Lung (tissue), 12 donors: ENCODE data around the gene ZNF813. TPM values are rescaled to one million over a fixed set of nuclear protein-coding genes. Genes with fewer than 3 reads are reported as not detected.

Experiments used
- ATAC-seq: fragments of 200-7000 bp; cut with Tn5 transposase; one replicate; pipeline ENCODE4 v1.9.1; 2020; ENCODE audit warnings: moderate number of reproducible peaks; ENCODE audit not compliant: insufficient read depth, low FRiP score
- DNase-seq, 3 donors: peaks; one replicate each; pipeline ENCODE4 v3.0.0-alpha.2; 2013 to 2017
- H3K27ac ChIP-seq, 2 donors: one replicate each; pipeline ENCODE4 v1.5.1; 2013; ENCODE audit warnings: mild to moderate bottlenecking in 2 of 2, moderate library complexity in 2 of 2, control low read depth in 1 of 2, inconsistent platforms in 1 of 2, low read depth in 1 of 2, low read length in 1 of 2
- H3K27me3 ChIP-seq, 3 donors: one replicate each; pipeline ENCODE4 v1.5.1; 2013; ENCODE audit warnings: low read length in 2 of 3; ENCODE audit not compliant: control insufficient read depth in 3 of 3, insufficient read depth in 3 of 3
- H3K36me3 ChIP-seq, 4 donors: one replicate each; pipeline ENCODE4 v1.5.1; 2013; ENCODE audit warnings: low read length in 4 of 4, mild to moderate bottlenecking in 1 of 4, moderate library complexity in 1 of 4; ENCODE audit not compliant: control insufficient read depth in 4 of 4, insufficient read depth in 4 of 4
- H3K4me1 ChIP-seq, 5 donors: one replicate each; pipeline ENCODE4 v1.5.1; 2013; ENCODE audit warnings: low read length in 5 of 5, mild to moderate bottlenecking in 2 of 5, moderate library complexity in 1 of 5; ENCODE audit not compliant: control insufficient read depth in 5 of 5, insufficient read depth in 5 of 5
- H3K4me3 ChIP-seq: one replicate; pipeline ENCODE4 v1.5.1; 2013; ENCODE audit warnings: mild to moderate bottlenecking, control low read depth, moderate library complexity
- H3K9ac ChIP-seq, 2 donors: one replicate each; pipeline ENCODE4 v1.5.1; 2013; ENCODE audit warnings: low read length in 2 of 2, control low read depth in 1 of 2; ENCODE audit not compliant: insufficient read depth in 1 of 2
- H3K9me3 ChIP-seq, 4 donors: one replicate each; pipeline ENCODE4 v1.5.1; 2013; ENCODE audit warnings: low read length in 3 of 4, mild to moderate bottlenecking in 1 of 4, moderate library complexity in 1 of 4; ENCODE audit not compliant: control insufficient read depth in 4 of 4, insufficient read depth in 3 of 4
- WGBS, 2 donors: extraction: QIAGEN DNeasy Blood & Tissue Kit; methylation state at CpG; one replicate each; pipeline ENCODE4 v1.1.7; 2013; 5-methylcytosine and 5-hydroxymethylcytosine counted together
- polyA plus RNA-seq, 2 donors: library from polyadenylated mRNA; stranded (reverse); fragments of 200-250 nt; gene quantifications; one replicate each; pipeline ENCODE4 v1.2.1, GENCODE V29; 2013
- total RNA-seq, 2 donors: library from RNA; depleted of rRNA in 1 of 2; stranded (reverse); fragments of >200 nt in 1 of 2; gene quantifications; one replicate each; pipeline ENCODE4 v1.2.1, GENCODE V29; 2014 to 2021
- TF ChIP-seq, protein P1 (sequence below): IDR thresholded peaks from 2 replicates; pipeline ENCODE4 v1.5.1; 2012; ENCODE audit warnings: mild to moderate bottlenecking; ENCODE audit errors: control extremely low read depth, extremely low read depth
- donor health status: control.
- donor health status: control.
- donor health status: Bipolar disorder and iron deficiency.
- donor health status: healthy.
- donor health status: DM: yes; HTN: yes; CAD: no.

Gene ZNF813
- total and polyA plus RNA-seq, 4 donors: 1.2 to 5.3 (median 2.0) TPM

DNA sequence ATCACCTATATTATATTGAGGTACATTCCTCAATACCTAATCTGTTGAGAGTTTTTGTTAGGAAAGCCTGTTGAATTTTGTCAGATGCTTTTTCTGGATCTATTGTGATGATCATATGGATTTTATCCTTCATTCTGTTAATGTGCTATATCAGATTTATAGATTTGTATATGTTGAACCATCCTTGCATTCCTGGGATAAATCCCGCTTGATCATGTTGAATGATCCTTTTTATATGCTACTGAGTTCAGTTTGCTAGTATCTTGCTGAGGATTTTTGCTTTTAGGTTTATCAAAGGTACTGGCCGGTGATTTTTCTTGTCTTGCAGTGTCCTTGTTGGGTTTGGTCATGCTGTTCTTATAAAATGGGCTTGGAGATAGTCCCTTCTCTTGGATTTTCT lies 58.4 kb downstream of the ZNF813 start:
- Histone ChIP-seq H3K27me3 (no peaks in the 10 kb centered on the region), H3K27ac (no peak overlapping the region), H3K4me3 (no peak overlapping the region), H3K36me3 (peaks cover 0 to 2% (median 0%) of the 10 kb centered on the region in 4 donors), H3K9me3 (peaks cover 0 to 4% (median 1%) of the 10 kb centered on the region in 4 donors), H3K9ac (no peak overlapping the region), H3K4me1 (peaks cover 0 to 10% (median 5%) of the 10 kb centered on the region in 5 donors)
- no peak for ATAC-seq
- DNase-seq: no peak
- WGBS, 2 donors: 98 to 99% methylated on average over 2 of the region's 2 CpGs
- TF ChIP-seq, protein P1, sequence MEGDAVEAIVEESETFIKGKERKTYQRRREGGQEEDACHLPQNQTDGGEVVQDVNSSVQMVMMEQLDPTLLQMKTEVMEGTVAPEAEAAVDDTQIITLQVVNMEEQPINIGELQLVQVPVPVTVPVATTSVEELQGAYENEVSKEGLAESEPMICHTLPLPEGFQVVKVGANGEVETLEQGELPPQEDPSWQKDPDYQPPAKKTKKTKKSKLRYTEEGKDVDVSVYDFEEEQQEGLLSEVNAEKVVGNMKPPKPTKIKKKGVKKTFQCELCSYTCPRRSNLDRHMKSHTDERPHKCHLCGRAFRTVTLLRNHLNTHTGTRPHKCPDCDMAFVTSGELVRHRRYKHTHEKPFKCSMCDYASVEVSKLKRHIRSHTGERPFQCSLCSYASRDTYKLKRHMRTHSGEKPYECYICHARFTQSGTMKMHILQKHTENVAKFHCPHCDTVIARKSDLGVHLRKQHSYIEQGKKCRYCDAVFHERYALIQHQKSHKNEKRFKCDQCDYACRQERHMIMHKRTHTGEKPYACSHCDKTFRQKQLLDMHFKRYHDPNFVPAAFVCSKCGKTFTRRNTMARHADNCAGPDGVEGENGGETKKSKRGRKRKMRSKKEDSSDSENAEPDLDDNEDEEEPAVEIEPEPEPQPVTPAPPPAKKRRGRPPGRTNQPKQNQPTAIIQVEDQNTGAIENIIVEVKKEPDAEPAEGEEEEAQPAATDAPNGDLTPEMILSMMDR: no peak

DNA sequence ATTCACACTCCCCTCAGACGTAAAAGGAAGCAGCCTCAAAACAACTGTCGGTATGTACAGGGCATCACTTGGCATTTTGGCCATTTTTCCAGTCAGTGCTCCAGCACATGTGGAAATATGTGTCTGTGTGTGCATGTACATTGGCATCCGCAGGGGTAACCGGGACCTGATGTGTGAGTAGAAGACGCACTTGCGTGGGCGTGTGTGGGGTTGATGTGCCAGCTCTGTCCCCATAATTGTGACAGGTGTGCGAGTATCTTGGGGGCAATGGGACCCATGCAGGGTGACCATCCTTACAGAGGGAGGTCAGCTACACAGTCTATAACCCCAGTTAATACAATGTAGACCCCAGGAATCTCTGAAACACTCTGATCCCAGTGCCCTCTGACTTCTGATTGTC lies 63.1 kb downstream of the ZNF813 start:
- DNase-seq (no peak), ATAC-seq (no peak)
- Histone ChIP-seq H3K4me1 (no peaks in the 10 kb centered on the region), H3K9ac (no peak overlapping the region), H3K9me3 (peaks cover 0 to 4% (median 1%) of the 10 kb centered on the region in 4 donors), H3K27me3 (no peaks in the 10 kb centered on the region), H3K27ac (no peak overlapping the region), H3K4me3 (no peak overlapping the region), H3K36me3 (peaks cover 0 to 2% (median 0%) of the 10 kb centered on the region in 4 donors)
- WGBS, 2 donors: 93 to 95% methylated on average over 8 of the region's 8 CpGs
- TF ChIP-seq, protein P1: no peak

- no peaks in the 10 kb centered on the region for H3K4me1 ChIP-seq
- H3K9me3 ChIP-seq: peaks cover 0 to 4% (median 0%) of the 10 kb centered on the region in 4 donors
- H3K9ac ChIP-seq: no peak overlapping the region
- 89 to 97% methylated on average over 4 of the region's 4 CpGs for WGBS, 2 donors
- H3K36me3 ChIP-seq: peaks cover 0 to 2% (median 0%) of the 10 kb centered on the region in 4 donors
- TF ChIP-seq, protein P1: no peak
- DNase-seq (no peak), ATAC-seq (no peak)
- H3K4me3 ChIP-seq: no peak overlapping the region
- no peaks in the 10 kb centered on the region for H3K27me3 ChIP-seq
- no peak overlapping the region for H3K27ac ChIP-seq
These were observed 63.9 kb downstream of the ZNF813 start for GRCh38 chr19:53531457-53531856.

DNA sequence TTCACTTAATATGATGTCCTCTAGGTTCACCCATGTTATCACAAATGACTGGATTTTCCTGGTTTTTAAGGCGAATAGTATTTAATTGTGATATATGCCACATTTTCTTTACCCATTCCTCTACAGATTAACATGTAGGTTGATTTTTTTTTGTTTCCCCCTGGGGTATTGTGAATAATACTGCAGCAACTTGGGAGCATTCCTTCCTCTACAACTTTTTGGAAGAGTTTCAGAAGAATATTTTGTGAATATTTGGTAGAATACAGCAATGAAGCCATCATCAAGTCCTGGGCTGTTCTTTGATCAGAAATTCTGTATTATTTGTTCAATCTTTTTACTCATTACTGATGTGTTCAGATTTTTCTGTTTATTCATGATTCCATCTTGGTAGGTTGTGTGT lies 64.8 kb downstream of the ZNF813 start:
- ATAC-seq: no peak
- H3K27me3 ChIP-seq: no peaks in the 10 kb centered on the region
- no peak overlapping the region for H3K4me3 ChIP-seq
- 95 to 100% methylated on average over 1 of the region's 1 CpG for WGBS, 2 donors
- H3K27ac ChIP-seq: no peak overlapping the region
- no peak for DNase-seq
- peaks cover 0 to 4% (median 0%) of the 10 kb centered on the region in 4 donors for H3K9me3 ChIP-seq
- TF ChIP-seq, protein P1: no peak
- no peaks in the 10 kb centered on the region for H3K4me1 ChIP-seq
- peaks cover 0 to 2% (median 0%) of the 10 kb centered on the region in 4 donors for H3K36me3 ChIP-seq
- H3K9ac ChIP-seq: no peak overlapping the region
